GM19238 (cell line): ENCODE measurements around the gene CLEC6A.
"Not testable (repeated sequence)": the region's sequence is repeated elsewhere in the genome, so short reads cannot be mapped to it uniquely, and the experiment has no call there.

Source experiments
- DNase-seq: peaks from one replicate; pipeline ENCODE4 v3.0.0; 2011; ENCODE audit warnings: low spot score; ENCODE audit not compliant: insufficient read length

The CLEC6A gene

GRCh38 chr12:8455727-8456360 lies at the start of gene CLEC6A:
CLEC6A (plus strand) TSS chr12:8455962; CDS start chr12:8456112, 150 bp downstream.
- no peak for DNase-seq

- DNase-seq = not testable (repeated sequence)
Observed at GRCh38 chr12:8419576-8419975, 36.2 kb upstream of the CLEC6A start.

GRCh38 chr12:8420506-8420905 lies 35.3 kb upstream of the CLEC6A start:
- no peak for DNase-seq

- DNase-seq = not testable (repeated sequence)
Observed at GRCh38 chr12:8444536-8445278, 11.1 kb upstream of the CLEC6A start.

GRCh38 chr12:8445731-8446130 lies 10.0 kb upstream of the CLEC6A start:
- DNase-seq = no peak

- no peak for DNase-seq
Observed at GRCh38 chr12:8446642-8447547, 8.9 kb upstream of the CLEC6A start.

- DNase-seq = no peak
Observed at GRCh38 chr12:8449355-8449859, 6.4 kb upstream of the CLEC6A start.

GRCh38 chr12:8452036-8452435 lies 3.7 kb upstream of the CLEC6A start:
- no peak for DNase-seq

GRCh38 chr12:8453021-8453513 lies 2.7 kb upstream of the CLEC6A start:
- DNase-seq = no peak

- no peak for DNase-seq
Observed at GRCh38 chr12:8453796-8454195, 2.0 kb upstream of the CLEC6A start.

GRCh38 chr12:8455271-8455670 lies 491 bp upstream of the CLEC6A start:
- no peak for DNase-seq

GRCh38 chr12:8461426-8461825 lies 5.7 kb downstream of the CLEC6A start:
- no peak for DNase-seq

- no peak for DNase-seq
Observed at GRCh38 chr12:8465301-8465996, 9.7 kb downstream of the CLEC6A start.

- DNase-seq = no peak
Observed at GRCh38 chr12:8466241-8466640, 10.5 kb downstream of the CLEC6A start.

GRCh38 chr12:8471090-8471489 lies 15.3 kb downstream of the CLEC6A start:
- no peak for DNase-seq

GRCh38 chr12:8475508-8476203 lies 19.9 kb downstream of the CLEC6A start:
- no peak for DNase-seq

GRCh38 chr12:8482571-8483061 lies 26.9 kb downstream of the CLEC6A start:
- no peak for DNase-seq

GRCh38 chr12:8483079-8483478 lies 27.3 kb downstream of the CLEC6A start:
- no peak for DNase-seq

- DNase-seq = no peak
Observed at GRCh38 chr12:8491646-8492530, 36.1 kb downstream of the CLEC6A start.
